Activated CD8-positive, alpha-beta memory T cell treated with anti-CD3 and anti-CD28 coated beads, Interleukin-2, amount 50 U/mL, for 1 hour (primary cell): Measurements from ENCODE around the gene LRRIQ4.

Experiments
- DNase-seq: peaks from one replicate; pipeline ENCODE4 v3.0.0-alpha.2; 2020; ENCODE audit errors: extremely low read depth

The LRRIQ4 gene

GRCh38 chr3:169855514-169855913, 42.8 kb downstream of the LRRIQ4 start:
- DNase-seq = no peak

GRCh38 chr3:169857811-169858210, 45.1 kb downstream of the LRRIQ4 start:
- DNase-seq = no peak

- no peak for DNase-seq
Observed at GRCh38 chr3:169861871-169862270, 49.2 kb downstream of the LRRIQ4 start.

- DNase-seq = no peak
Observed at GRCh38 chr3:169863458-169863899, 50.8 kb downstream of the LRRIQ4 start.

- DNase-seq = no peak
Observed at GRCh38 chr3:169864270-169864669, 51.6 kb downstream of the LRRIQ4 start.

GRCh38 chr3:169865176-169865767, 52.6 kb downstream of the LRRIQ4 start:
- DNase-seq = no peak

- DNase-seq = no peak
Observed at GRCh38 chr3:169867584-169868210, 55.0 kb downstream of the LRRIQ4 start.

- no peak for DNase-seq
Observed at GRCh38 chr3:169868369-169868768, 55.7 kb downstream of the LRRIQ4 start.

GRCh38 chr3:169869484-169870220, 57.0 kb downstream of the LRRIQ4 start, which contains the start of gene LRRC31:
Gene LRRC31, minus strand, starts transcription at chr3:169869935. Its CDS starts 128 bp downstream, at chr3:169869807.
- DNase-seq = no peak

- no peak for DNase-seq
Observed at GRCh38 chr3:169871129-169871886, 58.6 kb downstream of the LRRIQ4 start.

GRCh38 chr3:169879013-169879557, 66.4 kb downstream of the LRRIQ4 start:
- DNase-seq = no peak

GRCh38 chr3:169879845-169880575, 67.3 kb downstream of the LRRIQ4 start:
- DNase-seq = no peak

GRCh38 chr3:169880576-169881250, 68.0 kb downstream of the LRRIQ4 start:
- no peak for DNase-seq

- DNase-seq = no peak
Observed at GRCh38 chr3:169886671-169887070, 74.0 kb downstream of the LRRIQ4 start.
